Heart right ventricle (tissue), 16 donors: ENCODE results near the gene ZNF710. TPM values are rescaled to one million over a fixed set of nuclear protein-coding genes. Genes with fewer than 3 reads are reported as not detected.

ENCODE experiments used
- ATAC-seq, 8 donors: fragments of 200-7000 bp; cut with Tn5 transposase; one replicate each; pipeline ENCODE4 v1.9.1; 2020; ENCODE audit warnings: mild to moderate bottlenecking in 8 of 8, moderate library complexity in 8 of 8, moderate number of reproducible peaks in 1 of 8
- DNase-seq, 2 donors: peaks; one replicate each; pipeline ENCODE4 v3.0.0-alpha.2; 2020
- H3K27ac ChIP-seq, 10 donors: fragments of 200-600 bp; sonication (generic) in 2 of 10; one replicate each; pipeline versions ENCODE4 v1.5.0 to v1.8.0; 2020 to 2022; ENCODE audit warnings: mild to moderate bottlenecking in 3 of 10
- H3K27me3 ChIP-seq, 7 donors: fragments of 200-600 bp; one replicate each; pipeline ENCODE4 v1.8.0; 2021 to 2022; ENCODE audit warnings: mild to moderate bottlenecking in 2 of 7
- H3K36me3 ChIP-seq, 9 donors: fragments of 200-600 bp; sonication (generic) in 1 of 9; one replicate each; pipeline versions ENCODE4 v1.5.0 to v1.8.0; 2020 to 2022; ENCODE audit warnings: mild to moderate bottlenecking in 2 of 9
- H3K4me1 ChIP-seq, 9 donors: fragments of 200-600 bp; sonication (generic) in 1 of 9; one replicate each; pipeline versions ENCODE4 v1.5.0 to v1.8.0; 2020 to 2022; ENCODE audit warnings: mild to moderate bottlenecking in 4 of 9
- H3K4me3 ChIP-seq, 10 donors: fragments of 200-600 bp; sonication (generic) in 2 of 10; one replicate each; pipeline versions ENCODE4 v1.5.0 to v1.8.0; 2020 to 2022; ENCODE audit warnings: mild to moderate bottlenecking in 7 of 10, moderate library complexity in 2 of 10
- H3K9me3 ChIP-seq, 11 donors: fragments of 200-600 bp in 10 of 11; sonication (generic) in 2 of 11; one replicate each; pipeline versions ENCODE4 v1.5.0 to v1.8.0; 2013 to 2022; ENCODE audit warnings: mild to moderate bottlenecking in 2 of 11, control low read depth in 1 of 11, moderate library complexity in 1 of 11
- CTCF ChIP-seq, 9 donors: fragments of 200-600 bp; sonication (generic) in 2 of 9; IDR thresholded peaks; one replicate each; pipeline versions ENCODE4 v1.5.0 to v1.8.0; 2021 to 2022; ENCODE audit warnings: antibody characterized with exemption in 9 of 9, mild to moderate bottlenecking in 5 of 9, moderate library complexity in 1 of 9
- WGBS, 2 donors: extraction: QIAGEN DNeasy Blood & Tissue Kit; methylation state at CpG; one replicate each; pipeline ENCODE4 v1.1.7; 2013; ENCODE audit warnings: inconsistent platforms in 1 of 2; 5-methylcytosine and 5-hydroxymethylcytosine counted together
- intact Hi-C, 10 donors: fragments of 100-400 bp; cut with DNase I; formaldehyde crosslinking; loops; one replicate each; pipeline versions ENCODE4 v1.11.1 to v1.14.2; 2022
- polyA plus RNA-seq, 2 donors: library from polyadenylated mRNA; stranded (reverse); fragments of 200-250 nt; gene quantifications; one replicate each; pipeline ENCODE4 v1.2.3, GENCODE V29; 2013
- total RNA-seq, 10 donors: library from RNA; stranded (reverse); fragmentation: NEBNext Ultra II Directional in 3 of 10; extraction: Animal tissue kit (Norgen Biotek cat#: 25700) in 3 of 10; gene quantifications; one replicate each; pipeline versions ENCODE4 v1.2.1 to v1.2.4, GENCODE V29; 2021 to 2023
- donor health status: Arrhythmogenic right ventricular cardiomyopathy.
- donor health status: ischemic (EF 13 %, LVEDD 7.1; RV severe dilation, severe dysfunction).
- donor health status: healthy with polysubstance abuse.
- donor health status: DM: no; HTN: yes; CAD: no.
- donor health status: DM: no; HTN: no; CAD: no.
- donor health status: ischemic (EF 25% LVEDD 6.9; RV normal size, moderate dysfunction).
- donor health status: ischemic (EF 25% LVEDD 5.7; RV mildly dilated, moderate dysfunction).
- donor health status: healthy.
- donor health status: DM: yes; HTN: yes; CAD: no.
- donor health status: Ischemic cardiomyopathy.
- donor health status: ischemic (EF 35%, LVEDD 5.7; RV mildly dilated, moderate dysfunction).
- donor health status: nonischemic (EF 11% LVEDD 7.7; RV severe dilation, severe dysfunction).
- donor health status: DM: yes; HTN: yes; CAD: no.
- donor health status: PGD.
- donor health status: ischemic (EF 29% LVEDD 5.4; RV normal size, mild dysfunction).
- donor health status: nonischemic (EF 23%, LVEDD 6.1; RV moderate dilation, normal function).

ZNF710 gene
- total and polyA plus RNA-seq, 12 donors, result 2.8 to 19.8 (median 3.9) TPM

- intact Hi-C loops, result no loop called here
- TF ChIP-seq CTCF (IDR thresholded peaks at IDR 0.05), result no peak
- WGBS, 2 donors, result 91 to 94% methylated on average over 3 of the region's 3 CpGs
- H3K27me3 ChIP-seq, result peaks cover 0 to 2% (median 0%) of the 10 kb centered on the region in 7 donors
- H3K36me3 ChIP-seq, result no peaks in the 10 kb centered on the region
- H3K27ac ChIP-seq, result no peak overlapping the region
- no peak for DNase-seq
- ATAC-seq, result no peak
- H3K9me3 ChIP-seq, result peaks cover 0 to 21% (median 7%) of the 10 kb centered on the region in 11 donors
- H3K4me1 ChIP-seq, result no peaks in the 10 kb centered on the region
- H3K4me3 ChIP-seq, result no peak overlapping the region
Measured at GRCh38 chr15:89985111-89985510, 16.0 kb upstream of the ZNF710 start.

- Histone ChIP-seq H3K36me3 (no peaks in the 10 kb centered on the region), H3K27me3 (no peaks in the 10 kb centered on the region), H3K9me3 (no peaks in the 10 kb centered on the region), H3K4me1 (no peaks in the 10 kb centered on the region), H3K27ac (no peak overlapping the region), H3K4me3 (no peak overlapping the region)
- 66 to 72% methylated on average over 4 of the region's 4 CpGs for WGBS, 2 donors
- intact Hi-C loops, result no loop called here
- no peak for DNase-seq
- no peak for ATAC-seq
- no peak for TF ChIP-seq CTCF (IDR thresholded peaks at IDR 0.05)
Measured at GRCh38 chr15:89991312-89991711, 9.8 kb upstream of the ZNF710 start.

- Histone ChIP-seq H3K36me3 (no peaks in the 10 kb centered on the region), H3K9me3 (no peaks in the 10 kb centered on the region), H3K4me3 (no peak overlapping the region), H3K27ac (no peak overlapping the region), H3K27me3 (no peaks in the 10 kb centered on the region), H3K4me1 (no peaks in the 10 kb centered on the region)
- WGBS, 2 donors, result 73 to 75% methylated on average over 1 of the region's 1 CpG
- intact Hi-C loops, result no loop called here
- no peak for DNase-seq
- no peak for ATAC-seq
- no peak for TF ChIP-seq CTCF (IDR thresholded peaks at IDR 0.05)
Measured at GRCh38 chr15:89993349-89993748, 7.8 kb upstream of the ZNF710 start.

- Histone ChIP-seq H3K4me1 (peaks cover 11 to 22% (median 16%) of the 10 kb centered on the region in 9 donors), H3K27me3 (no peaks in the 10 kb centered on the region), H3K9me3 (no peaks in the 10 kb centered on the region), H3K36me3 (no peaks in the 10 kb centered on the region), H3K27ac (no peak overlapping the region), H3K4me3 (no peak overlapping the region)
- DNase-seq, result no peak
- TF ChIP-seq CTCF (IDR thresholded peaks at IDR 0.05), result no peak
- ATAC-seq, result no peak
- intact Hi-C loops, result no loop called here
- WGBS, 2 donors, result 83 to 88% methylated on average over 4 of the region's 4 CpGs
Measured at GRCh38 chr15:89997079-89997478, 4.0 kb upstream of the ZNF710 start.
